A549 (cell line): ENCODE results near the gene AAGAB. TPM values are rescaled to one million over a fixed set of nuclear protein-coding genes. Genes with fewer than 3 reads are reported as not detected.
"Not testable (repeated sequence)": the region's sequence is repeated elsewhere in the genome, so short reads cannot be mapped to it uniquely, and the experiment has no call there.

Experiments used
- ATAC-seq, 2 experiments: fragments of 200-7000 bp in 1 of 2; fragments of >200 bp in 1 of 2; cut with Nextera tagmentation in 1 of 2; cut with Tn5 transposase in 1 of 2; 3 replicates each; pipeline versions ENCODE4 v1.8.0 to v1.9.1; 2018 to 2020; ENCODE audit warnings: mild to moderate bottlenecking in 1 of 2, moderate library complexity in 1 of 2
- CTCF ChIA-PET: fragments of 300-600 bp; sonication (Branson Sonifier 250); formaldehyde crosslinking; extraction: SDS; loops from one replicate; lab custom pipeline; 2021; ENCODE audit warnings: antibody characterized with exemption, inconsistent platforms; lab: Yijun Ruan, JAX
- POLR2A ChIA-PET: fragments of 350-600 bp; formaldehyde crosslinking; extraction: SDS; loops from one replicate; lab custom pipeline; 2021; ENCODE audit warnings: antibody characterized with exemption, inconsistent platforms; lab: Yijun Ruan, JAX
- DNase-seq, 2 experiments: peaks; one replicate each; pipeline versions ENCODE4 v3.0.0 to v3.0.0-alpha.2; 2011 to 2016; ENCODE audit warnings: low read depth in 1 of 2, low spot score in 1 of 2
- FAIRE-seq: peaks from 2 replicates; lab custom pipeline; 2011; peaks lifted over from hg19 to GRCh38; lab: Jason Lieb, UNC
- H3K27ac ChIP-seq, 2 experiments: fragments of >200 bp; sonication (Bioruptor Twin); formaldehyde crosslinking; 3 replicates each; pipeline ENCODE4 v1.5.1; 2016 to 2017
- H3K4me1 ChIP-seq: fragments of >200 bp; sonication (Bioruptor Twin); formaldehyde crosslinking; 3 replicates; pipeline ENCODE4 v1.6.1; 2016
- H3K4me2 ChIP-seq: fragments of >200 bp; sonication (Bioruptor Twin); formaldehyde crosslinking; 3 replicates; pipeline ENCODE4 v1.6.1; 2016
- H3K4me3 ChIP-seq: fragments of >200 bp; sonication (Bioruptor Twin); formaldehyde crosslinking; 3 replicates; pipeline ENCODE4 v1.5.1; 2016
- H3K9me3 ChIP-seq: fragments of >200 bp; sonication (Bioruptor Twin); formaldehyde crosslinking; 3 replicates; pipeline ENCODE4 v1.6.1; 2016
- BCL3 ChIP-seq: fragments of >200 bp; sonication (Bioruptor Twin); formaldehyde crosslinking; IDR thresholded peaks from 3 replicates; pipeline ENCODE4 v1.6.1; 2016
- CEBPB ChIP-seq, 2 experiments: fragments of >200 bp in 1 of 2; sonication (Bioruptor Twin) in 1 of 2; formaldehyde crosslinking in 1 of 2; IDR thresholded peaks; 2 replicates each; pipeline ENCODE4 v1.6.1; 2012 to 2016
- CHD4 ChIP-seq: fragments of 200-600 bp; sonication (generic); IDR thresholded peaks from 2 replicates; pipeline ENCODE4 v1.6.1; 2016; ENCODE audit warnings: antibody characterized with exemption, mild to moderate bottlenecking, borderline replicate concordance
- ELK1 ChIP-seq: fragments of 150-350 bp; IDR thresholded peaks from 2 replicates; pipeline ENCODE4 v1.6.1; 2014; ENCODE audit warnings: low read depth, mild to moderate bottlenecking, low read length
- FOXS1 ChIP-seq: fragments of 250-450 bp; sonication (Bioruptor Pico); IDR thresholded peaks from 2 replicates; pipeline ENCODE4 v1.5.0; 2020; ENCODE audit warnings: mild to moderate bottlenecking, moderate library complexity
- HOXB13 ChIP-seq: fragments of 250-450 bp; sonication (Bioruptor Pico); IDR thresholded peaks from 2 replicates; pipeline ENCODE4 v1.5.0; 2020; ENCODE audit warnings: low read depth, mild to moderate bottlenecking, moderate library complexity
- JUN ChIP-seq, 2 experiments: fragments of >200 bp; sonication (Bioruptor Twin); formaldehyde crosslinking; IDR thresholded peaks; 2 replicates in 1 of 2; 3 replicates in 1 of 2; pipeline ENCODE4 v1.6.1; 2016 to 2017
- JUNB ChIP-seq: fragments of >200 bp; sonication (Bioruptor Twin); formaldehyde crosslinking; IDR thresholded peaks from 2 replicates; pipeline ENCODE4 v1.6.1; 2016
- KDM1A ChIP-seq: fragments of 200-600 bp; sonication (generic); IDR thresholded peaks from 2 replicates; pipeline ENCODE4 v1.6.1; 2016; ENCODE audit warnings: low read depth, mild to moderate bottlenecking
- MAX ChIP-seq: IDR thresholded peaks from 2 replicates; pipeline ENCODE4 v1.6.1; 2012
- MAZ ChIP-seq: fragments of 150-350 bp; IDR thresholded peaks from 2 replicates; pipeline ENCODE4 v1.6.1; 2014; ENCODE audit warnings: antibody characterized with exemption, low read depth, low read length, borderline replicate concordance
- PHF8 ChIP-seq: fragments of 200-600 bp; sonication (generic); IDR thresholded peaks from 2 replicates; pipeline ENCODE4 v1.6.1; 2016; ENCODE audit warnings: low read depth, mild to moderate bottlenecking, antibody characterized with exemption, moderate library complexity, borderline replicate concordance
- SMC3 ChIP-seq: fragments of >200 bp; sonication (Bioruptor Twin); formaldehyde crosslinking; IDR thresholded peaks from 3 replicates; pipeline ENCODE4 v1.6.1; 2018; ENCODE audit warnings: inconsistent platforms
- ZSCAN20 ChIP-seq: fragments of 250-450 bp; sonication (Bioruptor Pico); IDR thresholded peaks from 2 replicates; pipeline ENCODE4 v1.8.0; 2022; ENCODE audit warnings: mild to moderate bottlenecking, moderate library complexity
- WGBS: methylation state at CpG from one replicate; pipeline ENCODE4 v1.1.6; 2017; ENCODE audit errors: missing lambda C conversion rate; 5-methylcytosine and 5-hydroxymethylcytosine counted together
- polyA plus RNA-seq, 4 experiments: library from polyadenylated mRNA; depleted of rRNA in 3 of 4; stranded (reverse); fragments of >200 nt; fragmentation: RNase III in 1 of 4; extraction: RNeasy Plus Mini Kit Qiagen cat#74134 plus additional on column Dnase treatment in 1 of 4; gene quantifications; 2 replicates in 3 of 4; 3 replicates in 1 of 4; pipeline ENCODE4 v1.2.3, GENCODE V29; 2011 to 2017

AAGAB gene
- polyA plus RNA-seq, 2 of the 4 experiments (the other 2 are of a cell fraction): 68.9 to 107 TPM

- H3K4me1 ChIP-seq: no peaks in the 10 kb centered on the region
- no peak for DNase-seq
- TF ChIP-seq PHF8: no peak
- 0 out of 4 replicates have a peak, but pooled peaks of 1 of the 2 experiments have one; percentile 25 for TF ChIP-seq CEBPB (IDR thresholded peaks at IDR 0.05)
- TF ChIP-seq, all 56 proteins: peak for 1
- peaks cover 12% of the 10 kb centered on the region for H3K9me3 ChIP-seq
- H3K4me3 ChIP-seq: no peak overlapping the region
- no peak overlapping the region for H3K27ac ChIP-seq
- WGBS: 95% methylated on average over 1 of the region's 1 CpG
- no peak overlapping the region for H3K4me2 ChIP-seq
- FAIRE-seq (peak; percentile 59), ATAC-seq (no peak)
- ChIA-PET POLR2A (no interaction called here), CTCF (interaction anchor here (0.9 to 3.2 kb wide), 3 partner anchors 10 to 14 kb away, joined by 3 to 15 read pairs (median 12); no protein-coding TSS in a partner anchor)
These were observed 35.9 kb upstream of the AAGAB start for GRCh38 chr15:67290319-67290718.

GRCh38 chr15:67286400-67286799 is 31.9 kb upstream of the AAGAB start:
- H3K27ac ChIP-seq, CTCF ChIA-PET, H3K4me3 ChIP-seq, POLR2A ChIA-PET, DNase-seq, H3K4me2 ChIP-seq, H3K4me1 ChIP-seq, ATAC-seq, FAIRE-seq: not testable (repeated sequence)
- WGBS: 79% methylated on average over 6 of the region's 6 CpGs
- peaks cover 16% of the 10 kb centered on the region for H3K9me3 ChIP-seq

DNA sequence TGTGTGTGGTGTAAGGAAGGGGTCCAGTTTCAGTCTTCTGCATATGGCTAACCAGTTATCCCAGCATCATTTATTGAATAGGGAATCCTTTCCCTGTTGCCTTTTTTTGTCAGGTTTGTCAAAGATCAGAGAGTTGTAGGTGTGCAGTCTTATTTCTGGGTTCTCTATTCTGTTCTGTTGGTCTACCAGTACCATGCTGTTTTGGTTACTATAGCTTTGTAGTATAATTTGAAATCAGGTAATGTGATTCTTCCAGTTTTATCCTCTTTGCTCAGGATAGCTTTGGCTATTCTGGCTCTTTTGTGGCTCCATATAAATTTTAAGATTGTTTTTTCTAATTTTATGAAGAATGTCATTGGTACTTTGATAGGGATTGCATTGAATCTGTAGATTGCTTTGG is 31.2 kb upstream of the AAGAB start:
- POLR2A ChIA-PET, ATAC-seq: not testable (repeated sequence)

GRCh38 chr15:67281714-67282113 is 27.3 kb upstream of the AAGAB start:
- no peak for DNase-seq
- H3K4me2 ChIP-seq: no peak overlapping the region
- CTCF ChIA-PET: interaction anchor here (1.0 to 1.7 kb wide), 6 partner anchors 23 to 556 kb away, joined by 3 to 5 read pairs (median 3); no protein-coding TSS in a partner anchor
- ATAC-seq: no peak
- H3K9me3 ChIP-seq: peaks cover 16% of the 10 kb centered on the region
- H3K27ac ChIP-seq: no peak overlapping the region
- H3K4me3 ChIP-seq: no peak overlapping the region
- no peak for FAIRE-seq
- POLR2A ChIA-PET: no interaction called here
- TF ChIP-seq HOXB13 (CRISPR knock-in tag) (no peak), MAX (no peak), MAZ (no peak), JUN (IDR thresholded peaks at IDR 0.05) (no peak), BCL3 (no peak), JUNB (no peak), SMC3 (no peak), ELK1 (no peak), PHF8 (no peak), FOXS1 (CRISPR knock-in tag) (no peak), ZSCAN20 (CRISPR knock-in tag) (no peak), KDM1A (no peak), CHD4 (no peak)
- no peaks in the 10 kb centered on the region for H3K4me1 ChIP-seq
- 97% methylated on average over 1 of the region's 1 CpG for WGBS

More for the DNA sequence above, 31.2 kb upstream of the AAGAB start:
- not testable (repeated sequence) for H3K4me2 ChIP-seq, H3K27ac ChIP-seq, DNase-seq, H3K4me3 ChIP-seq, FAIRE-seq
- H3K9me3 ChIP-seq: peaks cover 16% of the 10 kb centered on the region
- CTCF ChIA-PET: interaction anchor here (0.7 kb wide), 1 partner anchor 433 kb away, joined by 3 read pairs; no protein-coding TSS in a partner anchor
- 0 out of 2 replicates have a peak, but pooled peaks have one; percentile 16 for TF ChIP-seq KDM1A
- TF ChIP-seq, all 56 proteins: peak for 1; not testable (repeated sequence) for 55
- H3K4me1 ChIP-seq: not testable (repeated sequence)
